Left colon (tissue), 2 donors: ENCODE data around the gene ATG101. TPM values are rescaled to one million over a fixed set of nuclear protein-coding genes. Genes with fewer than 3 reads are reported as not detected.

Source experiments
- ATAC-seq: fragments of 200-7000 bp; cut with Tn5 transposase; one replicate; pipeline ENCODE4 v1.9.1; 2020; ENCODE audit warnings: mild to moderate bottlenecking, moderate library complexity
- DNase-seq, 2 donors: peaks; one replicate each; pipeline ENCODE4 v3.0.0-alpha.2; 2020
- intact Hi-C, 2 donors: fragments of 100-400 bp; cut with DNase I in 1 of 2; cut with micrococcal nuclease in 1 of 2; formaldehyde crosslinking; loops; one replicate each; pipeline versions ENCODE4 v1.11.2 to v1.14.0; 2022; cut with DNase I, micrococcal nuclease
- total RNA-seq, 2 donors: library from RNA; stranded (reverse); fragmentation: NEBNext Ultra II Directional; extraction: Animal tissue kit (Norgen Biotek cat#: 25700); gene quantifications; one replicate each; pipeline ENCODE4 v1.2.1, GENCODE V29; 2021
- donor health status: DM: no; HTN: no; CAD: no.
- donor health status: DM: yes; HTN: yes; CAD: no.

Gene ATG101
- total RNA-seq, 2 donors from 2014 or later: 35.0 to 36.3 TPM

DNA sequence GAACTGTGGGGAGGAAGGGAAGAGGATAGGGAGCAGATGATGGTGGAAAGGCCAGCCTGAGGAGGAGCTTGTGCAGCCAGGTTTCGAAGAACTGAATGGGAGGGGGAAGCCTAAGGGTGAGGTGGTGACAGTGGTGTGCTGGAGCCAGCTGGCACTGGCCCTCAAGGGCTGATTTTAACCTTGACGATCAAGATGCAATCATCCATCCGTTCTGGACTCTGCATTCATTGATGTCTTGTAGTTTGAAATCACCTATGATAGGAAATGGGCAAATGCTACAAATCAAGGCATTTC is 2.8 kb upstream of the ATG101 start:
- no peak for DNase-seq
- intact Hi-C loops: no loop called here

DNA sequence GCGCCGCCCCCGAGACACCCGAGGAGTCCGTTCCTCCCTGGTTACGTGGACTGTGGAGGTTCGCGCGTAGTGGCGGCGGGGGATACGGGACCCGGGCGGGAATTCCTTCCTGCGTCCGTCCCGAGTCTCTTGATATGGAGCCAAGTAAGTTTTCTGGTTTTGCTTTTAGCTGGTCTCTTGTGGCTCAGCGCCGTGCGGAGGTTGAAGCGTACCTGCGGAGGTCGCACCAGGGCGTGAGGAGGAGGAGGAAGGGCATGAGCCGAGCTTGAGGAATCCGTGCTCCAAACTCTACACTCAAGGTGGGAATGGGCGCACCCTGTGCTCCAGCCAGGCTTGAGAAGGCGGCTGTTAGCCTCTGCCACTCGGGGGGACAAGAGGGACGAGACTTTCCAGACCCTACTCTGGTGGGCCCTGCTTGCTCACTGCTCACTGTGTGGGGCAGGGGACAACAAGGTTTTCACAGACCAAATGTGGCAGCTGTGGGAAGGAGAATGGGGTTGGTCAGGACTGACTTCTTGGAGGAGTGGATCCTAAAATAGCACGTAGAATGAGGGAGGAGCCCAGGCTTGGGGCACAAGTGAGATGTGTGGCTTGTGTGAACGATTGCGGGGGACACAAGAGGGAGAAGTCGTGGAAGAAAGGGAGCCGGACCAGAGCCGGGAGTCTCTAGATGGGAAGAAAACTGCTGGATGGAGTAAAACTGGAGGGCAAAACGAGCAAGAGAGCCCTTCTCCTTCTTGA is 577 bp downstream of the ATG101 start:
- intact Hi-C loops: no loop called here
- DNase-seq: no peak
- ATAC-seq: peak; percentile 61

More for the DNA sequence above, 2.8 kb upstream of the ATG101 start:
- no peak for ATAC-seq

GRCh38 chr12:52073531-52074381 is 4.0 kb downstream of the ATG101 start:
- DNase-seq (no peak), ATAC-seq (no peak)
- intact Hi-C loops: no loop called here

DNA sequence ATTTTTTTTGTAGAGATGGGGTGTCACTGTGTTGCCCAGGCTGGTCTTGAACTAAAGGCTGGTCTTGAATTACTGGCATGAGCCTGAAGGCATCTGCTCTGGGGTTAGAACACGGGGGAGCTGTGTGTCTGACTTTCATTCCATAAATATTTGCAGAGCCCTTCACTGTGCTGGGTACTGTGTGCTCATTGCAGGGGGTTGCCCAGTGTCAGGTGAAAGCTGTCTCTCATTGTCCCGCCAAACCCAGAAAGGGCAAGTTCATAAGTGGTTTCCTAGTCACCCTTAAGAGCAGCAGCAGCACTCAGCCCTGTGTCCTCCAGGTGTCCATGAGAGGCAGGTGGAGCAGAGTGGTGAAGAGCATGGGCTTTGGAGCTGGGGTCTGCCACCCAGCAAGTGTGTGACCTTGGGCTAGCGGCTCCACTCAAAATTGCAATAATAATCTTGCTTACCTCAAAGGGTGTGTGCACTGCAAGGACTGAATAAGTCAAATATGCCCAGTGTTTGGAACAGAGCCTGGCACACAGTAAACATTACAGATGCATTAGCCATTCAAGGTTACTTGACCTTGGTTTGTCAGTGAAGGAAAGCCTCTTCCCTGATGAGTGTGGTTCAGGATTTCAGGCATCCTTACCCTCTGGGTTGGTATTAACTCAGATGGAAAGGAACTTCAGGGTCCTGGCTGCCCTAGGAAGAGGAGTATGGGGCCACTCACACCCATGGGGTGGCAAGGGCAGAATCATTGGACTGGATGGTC is 5.4 kb downstream of the ATG101 start:
- DNase-seq: no peak
- intact Hi-C loops: no loop called here
- ATAC-seq: no peak

GRCh38 chr12:52076811-52077210 is 7.0 kb downstream of the ATG101 start:
- ATAC-seq: no peak
- intact Hi-C loops: no loop called here
- DNase-seq: no peak

GRCh38 chr12:52078276-52078675 is 8.5 kb downstream of the ATG101 start:
- ATAC-seq (no peak), DNase-seq (no peak)
- intact Hi-C loops: no loop called here

DNA sequence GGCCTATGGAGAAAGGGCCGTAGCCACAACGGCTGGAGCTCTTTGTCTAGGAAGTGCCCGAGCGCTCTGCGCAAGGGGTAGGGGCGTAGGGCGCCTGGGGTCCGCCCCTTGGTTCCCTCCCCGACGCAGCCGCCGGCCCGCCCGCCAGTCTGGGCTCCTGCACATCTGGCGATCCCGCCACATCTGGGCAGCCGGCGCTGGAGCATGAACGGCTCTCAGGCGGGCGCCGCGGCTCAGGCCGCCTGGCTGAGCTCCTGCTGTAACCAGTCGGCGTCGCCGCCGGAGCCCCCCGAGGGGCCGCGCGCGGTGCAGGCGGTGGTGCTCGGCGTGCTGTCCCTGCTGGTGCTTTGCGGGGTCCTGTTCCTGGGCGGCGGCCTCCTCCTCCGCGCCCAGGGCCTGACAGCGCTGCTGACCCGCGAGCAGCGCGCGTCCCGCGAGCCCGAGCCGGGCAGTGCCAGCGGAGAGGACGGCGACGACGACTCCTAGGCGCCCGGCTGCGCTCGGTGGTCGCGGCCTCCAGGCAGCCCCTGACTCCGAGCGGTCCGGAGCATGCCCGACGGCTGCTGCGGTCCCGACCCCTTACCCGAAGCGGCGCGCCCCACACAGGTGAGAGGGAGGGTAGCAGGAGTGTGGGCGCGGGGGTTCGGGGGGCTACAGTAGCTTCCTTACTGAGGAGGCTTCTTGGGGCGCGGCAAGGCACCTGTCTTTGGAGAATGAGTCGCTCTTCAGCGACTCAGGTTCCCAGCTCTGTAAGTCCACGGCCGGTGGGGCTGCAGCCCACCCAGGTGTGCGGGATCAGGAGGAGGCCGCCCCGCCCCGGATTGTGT is 10.0 kb downstream of the ATG101 start, which contains the start of gene SMIM41:
Gene SMIM41 (plus strand): TSS at position 129 of the 827 bp plus-strand sequence. CDS start 76 bp downstream, at position 205.
- no peak for DNase-seq
- ATAC-seq: no peak
- intact Hi-C loops: loop anchor here (5.0 to 10.0 kb wide), 2 partner anchors 55 to 57 kb away; no protein-coding TSS in a partner anchor

- intact Hi-C loops: loop anchor here (5.0 to 10.0 kb wide), 2 partner anchors 56 to 58 kb away; no protein-coding TSS in a partner anchor
- ATAC-seq (peak; percentile 6), DNase-seq (no peak)
These were observed 10.8 kb downstream of the ATG101 start for GRCh38 chr12:52080403-52081251.

GRCh38 chr12:52081263-52081733 is 11.5 kb downstream of the ATG101 start:
- DNase-seq: no peak
- ATAC-seq: peak; percentile 34
- intact Hi-C loops: loop anchor here (5.0 to 10.0 kb wide), 2 partner anchors 56 to 59 kb away; no protein-coding TSS in a partner anchor

DNA sequence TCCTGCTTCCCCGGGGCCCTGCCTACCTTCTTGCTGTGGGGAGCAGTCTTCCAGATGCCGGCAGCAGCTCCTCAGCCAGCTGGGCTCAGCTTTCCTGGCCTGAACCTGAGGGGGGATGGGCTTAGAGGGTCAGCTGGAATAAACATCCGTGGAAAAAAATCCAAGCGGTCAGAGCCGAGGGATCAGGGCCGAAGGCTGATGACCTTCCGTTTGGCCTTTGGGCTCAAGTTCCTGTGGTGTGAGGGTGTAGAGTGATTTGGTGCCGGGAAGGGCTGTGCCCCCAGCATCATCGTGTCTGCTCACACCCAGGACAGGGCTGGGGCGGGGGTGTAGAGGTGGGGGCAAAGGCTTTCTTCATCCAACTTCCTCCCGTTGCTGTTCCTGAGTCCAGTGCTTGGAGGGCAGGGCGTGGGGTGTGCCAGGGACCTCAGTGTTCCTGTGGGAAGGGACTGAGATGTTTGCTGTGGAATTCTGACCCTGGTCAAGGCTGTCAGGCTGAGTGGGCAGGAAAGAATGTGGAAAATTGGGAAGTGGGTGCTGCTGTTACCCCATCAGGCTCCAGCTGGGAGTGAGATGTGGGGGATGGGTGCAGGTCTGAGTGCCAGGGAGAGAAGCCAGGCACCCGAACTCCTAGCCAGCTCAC is 12.4 kb downstream of the ATG101 start:
- ATAC-seq: no peak
- DNase-seq: peak in 1 of 2 donors; percentile 29
- intact Hi-C loops: loop anchor here (5.0 to 10.0 kb wide), 2 partner anchors 57 to 60 kb away; no protein-coding TSS in a partner anchor

DNA sequence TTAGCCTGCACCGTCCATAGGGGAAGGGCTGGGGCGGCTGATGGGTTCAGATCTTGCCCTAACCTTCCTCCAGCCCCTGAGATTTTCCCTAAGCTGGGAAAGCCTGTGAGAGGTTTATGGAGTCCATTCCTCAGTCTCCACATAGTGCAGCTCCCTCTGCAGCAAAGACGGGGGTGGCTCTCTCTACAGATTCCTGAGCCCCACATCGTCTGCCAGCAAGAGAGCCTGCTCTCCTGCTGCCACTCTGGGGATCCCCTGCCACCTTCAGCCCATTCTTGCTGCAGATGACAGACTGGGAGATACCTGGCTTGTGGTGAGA is 12.8 kb downstream of the ATG101 start:
- intact Hi-C loops: loop anchor here (5.0 to 10.0 kb wide), 2 partner anchors 58 to 60 kb away; no protein-coding TSS in a partner anchor
- ATAC-seq: no peak

GRCh38 chr12:52082988-52083637 is 13.3 kb downstream of the ATG101 start:
- ATAC-seq: peak; percentile 44
- intact Hi-C loops: loop anchor here (5.0 to 10.0 kb wide), 2 partner anchors 58 to 61 kb away; no protein-coding TSS in a partner anchor
- peak in 1 of 2 donors; percentile 54 for DNase-seq

More for the DNA sequence above, 12.8 kb downstream of the ATG101 start:
- DNase-seq: no peak

- no peak for ATAC-seq
- DNase-seq: no peak
- intact Hi-C loops: loop anchor here (5.0 to 10.0 kb wide), 2 partner anchors 59 to 61 kb away; no protein-coding TSS in a partner anchor
These were observed 13.8 kb downstream of the ATG101 start for GRCh38 chr12:52083638-52083996.

DNA sequence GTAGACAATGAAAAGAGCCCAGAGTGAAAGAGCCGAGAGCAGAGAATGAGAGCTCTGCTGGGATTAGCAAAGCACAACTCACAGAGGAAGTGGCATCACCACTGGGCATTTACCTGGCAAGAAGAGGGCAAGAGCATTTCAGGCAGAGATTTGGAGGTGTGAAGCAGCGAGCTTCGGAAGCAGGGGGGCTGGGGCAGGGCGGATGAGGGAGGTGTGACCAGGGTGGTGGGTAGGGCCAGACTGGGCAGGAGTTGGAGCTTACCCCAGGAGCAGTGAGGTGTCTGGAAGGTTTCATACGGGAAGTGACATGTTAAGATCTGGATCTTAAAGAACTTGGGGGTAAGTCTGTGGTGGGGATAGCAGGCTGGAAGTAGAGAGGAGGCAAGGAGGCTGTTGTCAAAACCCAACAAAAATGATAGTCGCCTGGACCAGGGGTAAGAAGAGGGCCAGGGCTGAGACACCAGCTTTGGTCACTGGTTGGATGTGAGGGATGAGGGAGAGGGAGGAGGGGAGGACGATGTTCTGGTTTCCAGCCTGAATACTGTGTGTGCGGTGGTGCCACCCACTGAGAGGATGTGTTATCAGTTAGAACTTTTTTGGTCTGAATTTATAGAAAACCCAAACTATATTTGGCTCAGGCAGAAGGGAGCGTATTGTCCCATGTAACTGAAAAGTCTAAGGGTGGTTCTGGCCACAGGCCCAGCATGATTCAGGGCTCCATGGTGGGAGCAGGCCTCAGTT is 14.9 kb downstream of the ATG101 start:
- no peak for ATAC-seq
- no peak for DNase-seq

GRCh38 chr12:52085682-52086180 is 16.0 kb downstream of the ATG101 start:
- intact Hi-C loops: loop anchor here in 1 of 2 donors (10.0 kb wide), 1 partner anchor 61 kb away; no protein-coding TSS in a partner anchor
- DNase-seq (no peak), ATAC-seq (no peak)

More for the DNA sequence above, 14.9 kb downstream of the ATG101 start:
- intact Hi-C loops: loop anchor here (5.0 to 10.0 kb wide), 2 partner anchors 60 to 62 kb away; no protein-coding TSS in a partner anchor
